K562 (cell line): ENCODE measurements around the gene LMNB1. TPM values are rescaled to one million over a fixed set of nuclear protein-coding genes. Genes with fewer than 3 reads are reported as not detected.

Experiments
- CBX5 ChIP-seq: IDR thresholded peaks from 2 replicates; pipeline ENCODE4 v1.6.1; 2014; ENCODE audit warnings: low read depth, borderline replicate concordance
- GABPB1 ChIP-seq: sonication (generic); formaldehyde crosslinking; IDR thresholded peaks from 2 replicates; pipeline ENCODE4 v1.8.0; 2022; ENCODE audit warnings: mild to moderate bottlenecking, missing genetic modification reagents
- MAFK ChIP-seq: IDR thresholded peaks from 2 replicates; pipeline ENCODE4 v1.6.1; 2011; ENCODE audit warnings: low read length, improper control_type of control experiment
- PHF20 ChIP-seq: fragments of 450-650 bp; IDR thresholded peaks from 2 replicates; pipeline ENCODE4 v1.6.1; 2018; ENCODE audit not compliant: partially characterized antibody
- RAD21 ChIP-seq, 2 experiments: fragments of 250-450 bp in 1 of 2; fragments of 450-650 bp in 1 of 2; sonication (Bioruptor Pico) in 1 of 2; formaldehyde crosslinking in 1 of 2; IDR thresholded peaks in 1 of 2; conservative IDR thresholded peaks in 1 of 2; 2 replicates each; pipeline versions ENCODE4 v1.4.0 to v1.8.0; 2020 to 2022; ENCODE audit warnings: mild to moderate bottlenecking in 2 of 2, moderate library complexity in 1 of 2
- SNRNP70 ChIP-seq: fragments of 200-400 bp; formaldehyde crosslinking; optimal IDR thresholded peaks from 2 replicates; pipeline ENCODE3; 2017; ENCODE audit warnings: low read depth, low read length
- TAL1 ChIP-seq: fragments of 450-650 bp; IDR thresholded peaks from 2 replicates; pipeline ENCODE4 v1.6.1; 2016; ENCODE audit warnings: mild to moderate bottlenecking
- TEAD2 ChIP-seq: fragments of 450-650 bp; IDR thresholded peaks from 2 replicates; pipeline ENCODE4 v1.6.1; 2016; ENCODE audit warnings: missing genetic modification characterization, control low read depth, missing compliant biosample characterization
- TOE1 ChIP-seq, 2 experiments: fragments of 450-650 bp in 1 of 2; sonication (generic) in 1 of 2; formaldehyde crosslinking in 1 of 2; IDR thresholded peaks; 2 replicates each; pipeline versions ENCODE4 v1.7.1 to v1.8.0; 2016 to 2022; ENCODE audit warnings: borderline replicate concordance in 2 of 2, mild to moderate bottlenecking in 2 of 2, antibody characterized with exemption in 1 of 2, inconsistent platforms in 1 of 2, low read depth in 1 of 2, missing genetic modification reagents in 1 of 2, moderate library complexity in 1 of 2
- TRIM24 ChIP-seq, 2 experiments: fragments of 450-650 bp; IDR thresholded peaks; 2 replicates each; pipeline ENCODE4 v1.6.1; 2016
- ZNF253 ChIP-seq: fragments of 250-450 bp; sonication (Bioruptor Pico); conservative IDR thresholded peaks from 2 replicates; pipeline ENCODE4 v1.6.1; 2021; ENCODE audit warnings: mild to moderate bottlenecking
- ZNF586 ChIP-seq: fragments of 450-650 bp; formaldehyde crosslinking; conservative IDR thresholded peaks from 2 replicates; pipeline ENCODE4 v1.4.0; 2020; ENCODE audit warnings: mild to moderate bottlenecking, moderate library complexity
- polyA plus RNA-seq, 8 experiments: library from polyadenylated mRNA; depleted of rRNA in 4 of 8; stranded (reverse) in 5 of 8; unstranded in 3 of 8; fragments of >200 nt; fragmentation: Nextera tagmentation in 2 of 8; fragmentation: Illumina TruSeq in 1 of 8; extraction: Ambion mirVana in 2 of 8; extraction: Trizol in 1 of 8; gene quantifications; 2 replicates each; pipeline versions ENCODE4 v1.2.1 to v1.2.3, GENCODE V29; 2011 to 2014; ENCODE audit warnings: inconsistent platforms in 1 of 8, missing spikeins in 1 of 8
- total RNA-seq, 7 experiments: library from RNA; depleted of rRNA in 6 of 7; stranded (reverse); fragments of >200 nt in 6 of 7; fragmentation: Illumina TruSeq in 2 of 7; extraction: Trizol in 2 of 7; gene quantifications; 2 replicates each; pipeline versions ENCODE4 v1.2.1 to v1.2.3, GENCODE V29; 2011 to 2021; ENCODE audit warnings: low replicate concordance in 1 of 7
- TF ChIP-seq, protein P1 (sequence below): fragments of 250-450 bp; sonication (Bioruptor Pico); IDR thresholded peaks from 2 replicates; pipeline ENCODE4 v1.4.0; 2020
- TF ChIP-seq, protein P2 (sequence below), 2 experiments: fragments of 450-650 bp; formaldehyde crosslinking in 1 of 2; IDR thresholded peaks; 2 replicates each; pipeline versions ENCODE4 v1.4.0 to v1.6.1; 2014 to 2020; ENCODE audit warnings: mild to moderate bottlenecking in 2 of 2, borderline replicate concordance in 1 of 2, low read depth in 1 of 2
- TF ChIP-seq, protein P3 (sequence below): fragments of 250-450 bp; sonication (Bioruptor Pico); IDR thresholded peaks from 2 replicates; pipeline ENCODE4 v1.9.0; 2021; ENCODE audit warnings: mild to moderate bottlenecking
- TF ChIP-seq, protein P4 (sequence below): sonication (generic); formaldehyde crosslinking; IDR thresholded peaks from 2 replicates; pipeline ENCODE4 v1.8.0; 2022; ENCODE audit warnings: mild to moderate bottlenecking, missing genetic modification reagents, borderline replicate concordance

The LMNB1 gene
- total and polyA plus RNA-seq, 9 of the 15 experiments (the other 6 are each of a cell fraction or from before 2014, with no cell fraction given), result 2.8 to 190 (median 131) TPM

DNA sequence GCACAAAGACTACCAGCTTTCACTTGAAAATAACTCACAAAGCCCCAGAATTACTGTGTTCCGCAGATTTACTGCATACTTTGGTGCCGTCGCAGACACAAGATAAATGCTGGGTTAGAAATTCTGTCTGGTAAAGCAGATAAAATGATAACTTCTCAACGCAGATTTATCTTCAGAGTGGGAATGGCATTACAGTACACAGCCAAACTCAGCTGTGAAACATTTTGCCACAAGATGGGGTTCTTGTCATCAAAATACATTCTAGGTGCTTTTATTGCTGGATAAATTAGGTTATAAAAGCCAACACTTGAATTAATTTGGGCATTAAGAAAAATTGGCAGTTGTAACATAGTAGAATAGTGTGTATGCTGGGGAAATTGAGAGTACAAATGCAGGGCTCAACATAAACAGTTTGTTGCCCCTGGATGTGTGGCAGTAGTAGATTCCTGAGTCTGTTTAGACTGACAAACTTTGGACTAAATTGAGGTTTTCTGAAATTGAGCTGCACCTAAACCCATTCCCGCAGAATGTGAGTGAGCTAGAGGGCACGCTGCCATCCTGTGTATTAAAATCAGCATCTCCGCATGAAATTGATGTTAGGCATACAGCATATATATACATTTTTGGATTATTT, 61.1 kb downstream of the LMNB1 start (continued):
- no peak for TF ChIP-seq MAFK
- no peak for TF ChIP-seq CBX5
- TF ChIP-seq, protein P1, sequence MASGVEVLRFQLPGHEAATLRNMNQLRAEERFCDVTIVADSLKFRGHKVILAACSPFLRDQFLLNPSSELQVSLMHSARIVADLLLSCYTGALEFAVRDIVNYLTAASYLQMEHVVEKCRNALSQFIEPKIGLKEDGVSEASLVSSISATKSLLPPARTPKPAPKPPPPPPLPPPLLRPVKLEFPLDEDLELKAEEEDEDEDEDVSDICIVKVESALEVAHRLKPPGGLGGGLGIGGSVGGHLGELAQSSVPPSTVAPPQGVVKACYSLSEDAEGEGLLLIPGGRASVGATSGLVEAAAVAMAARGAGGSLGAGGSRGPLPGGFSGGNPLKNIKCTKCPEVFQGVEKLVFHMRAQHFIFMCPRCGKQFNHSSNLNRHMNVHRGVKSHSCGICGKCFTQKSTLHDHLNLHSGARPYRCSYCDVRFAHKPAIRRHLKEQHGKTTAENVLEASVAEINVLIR (CRISPR knock-in tag), result no peak
- TF ChIP-seq SNRNP70, result no peak
- TF ChIP-seq, protein P2, sequence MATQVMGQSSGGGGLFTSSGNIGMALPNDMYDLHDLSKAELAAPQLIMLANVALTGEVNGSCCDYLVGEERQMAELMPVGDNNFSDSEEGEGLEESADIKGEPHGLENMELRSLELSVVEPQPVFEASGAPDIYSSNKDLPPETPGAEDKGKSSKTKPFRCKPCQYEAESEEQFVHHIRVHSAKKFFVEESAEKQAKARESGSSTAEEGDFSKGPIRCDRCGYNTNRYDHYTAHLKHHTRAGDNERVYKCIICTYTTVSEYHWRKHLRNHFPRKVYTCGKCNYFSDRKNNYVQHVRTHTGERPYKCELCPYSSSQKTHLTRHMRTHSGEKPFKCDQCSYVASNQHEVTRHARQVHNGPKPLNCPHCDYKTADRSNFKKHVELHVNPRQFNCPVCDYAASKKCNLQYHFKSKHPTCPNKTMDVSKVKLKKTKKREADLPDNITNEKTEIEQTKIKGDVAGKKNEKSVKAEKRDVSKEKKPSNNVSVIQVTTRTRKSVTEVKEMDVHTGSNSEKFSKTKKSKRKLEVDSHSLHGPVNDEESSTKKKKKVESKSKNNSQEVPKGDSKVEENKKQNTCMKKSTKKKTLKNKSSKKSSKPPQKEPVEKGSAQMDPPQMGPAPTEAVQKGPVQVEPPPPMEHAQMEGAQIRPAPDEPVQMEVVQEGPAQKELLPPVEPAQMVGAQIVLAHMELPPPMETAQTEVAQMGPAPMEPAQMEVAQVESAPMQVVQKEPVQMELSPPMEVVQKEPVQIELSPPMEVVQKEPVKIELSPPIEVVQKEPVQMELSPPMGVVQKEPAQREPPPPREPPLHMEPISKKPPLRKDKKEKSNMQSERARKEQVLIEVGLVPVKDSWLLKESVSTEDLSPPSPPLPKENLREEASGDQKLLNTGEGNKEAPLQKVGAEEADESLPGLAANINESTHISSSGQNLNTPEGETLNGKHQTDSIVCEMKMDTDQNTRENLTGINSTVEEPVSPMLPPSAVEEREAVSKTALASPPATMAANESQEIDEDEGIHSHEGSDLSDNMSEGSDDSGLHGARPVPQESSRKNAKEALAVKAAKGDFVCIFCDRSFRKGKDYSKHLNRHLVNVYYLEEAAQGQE (IDR thresholded peaks at IDR 0.05; ENCODE audit: borderline replicate concordance), result peak; percentile 37; the same call in 1 of the 2 replicates
- TF ChIP-seq, protein P2 (CRISPR knock-in tag; IDR thresholded peaks at IDR 0.05; ENCODE audit: low read depth), result no peak
- 0 out of 2 replicates have a peak, but pooled peaks have one; percentile 24 for TF ChIP-seq TAL1
- TF ChIP-seq, protein P3, sequence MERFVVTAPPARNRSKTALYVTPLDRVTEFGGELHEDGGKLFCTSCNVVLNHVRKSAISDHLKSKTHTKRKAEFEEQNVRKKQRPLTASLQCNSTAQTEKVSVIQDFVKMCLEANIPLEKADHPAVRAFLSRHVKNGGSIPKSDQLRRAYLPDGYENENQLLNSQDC (CRISPR knock-in tag), result no peak
- no peak for TF ChIP-seq TEAD2
- peak; percentile 41 to 68; a peak in 3 of 4 replicates for TF ChIP-seq RAD21 (CRISPR knock-in tag; conservative IDR thresholded peaks at IDR 0.05 in 1 of 2, IDR thresholded peaks at IDR 0.05 in 1 of 2)
- no peak for TF ChIP-seq GABPB1 (CRISPR knock-in tag)
- TF ChIP-seq PHF20, result no peak
- TF ChIP-seq TOE1 (IDR thresholded peaks at IDR 0.05; ENCODE audit: borderline replicate concordance), result no peak
- TF ChIP-seq TOE1 (CRISPR knock-in tag; IDR thresholded peaks at IDR 0.05; ENCODE audit: borderline replicate concordance, low read depth), result no peak
- TF ChIP-seq TRIM24 (IDR thresholded peaks at IDR 0.05), result no peak
- no peak for TF ChIP-seq ZNF253 (CRISPR knock-in tag)
- TF ChIP-seq ZNF586, result no peak
- TF ChIP-seq, protein P4, sequence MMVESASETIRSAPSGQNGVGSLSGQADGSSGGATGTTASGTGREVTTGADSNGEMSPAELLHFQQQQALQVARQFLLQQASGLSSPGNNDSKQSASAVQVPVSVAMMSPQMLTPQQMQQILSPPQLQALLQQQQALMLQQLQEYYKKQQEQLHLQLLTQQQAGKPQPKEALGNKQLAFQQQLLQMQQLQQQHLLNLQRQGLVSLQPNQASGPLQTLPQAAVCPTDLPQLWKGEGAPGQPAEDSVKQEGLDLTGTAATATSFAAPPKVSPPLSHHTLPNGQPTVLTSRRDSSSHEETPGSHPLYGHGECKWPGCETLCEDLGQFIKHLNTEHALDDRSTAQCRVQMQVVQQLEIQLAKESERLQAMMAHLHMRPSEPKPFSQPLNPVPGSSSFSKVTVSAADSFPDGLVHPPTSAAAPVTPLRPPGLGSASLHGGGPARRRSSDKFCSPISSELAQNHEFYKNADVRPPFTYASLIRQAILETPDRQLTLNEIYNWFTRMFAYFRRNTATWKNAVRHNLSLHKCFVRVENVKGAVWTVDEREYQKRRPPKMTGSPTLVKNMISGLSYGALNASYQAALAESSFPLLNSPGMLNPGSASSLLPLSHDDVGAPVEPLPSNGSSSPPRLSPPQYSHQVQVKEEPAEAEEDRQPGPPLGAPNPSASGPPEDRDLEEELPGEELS (CRISPR knock-in tag), result no peak
